ENCODE data around the gene CFAP410.

CFAP410 gene

GRCh38 chr21:44298301-44298700 is 40.9 kb downstream of the CFAP410 start:
- TF ChIP-seq REST (IDR thresholded peaks at IDR 0.05; ENCODE audit: low read depth) (no peak), USF1 (IDR thresholded peaks at IDR 0.05) (no peak), EGR1 (IDR thresholded peaks at IDR 0.05) (no peak), CEBPB (IDR thresholded peaks at IDR 0.05) (no peak), YY1 (IDR thresholded peaks at IDR 0.05; ENCODE audit: low read depth) (no peak), EP300 (IDR thresholded peaks at IDR 0.05; ENCODE audit: borderline replicate concordance) (no peak), CREB1 (IDR thresholded peaks at IDR 0.05; ENCODE audit: low read depth) (no peak), TEAD4 (IDR thresholded peaks at IDR 0.05) (no peak), TCF12 (IDR thresholded peaks at IDR 0.05; ENCODE audit: low read depth) (no peak), NFIC (IDR thresholded peaks at IDR 0.05) (no peak), ZBTB7A (IDR thresholded peaks at IDR 0.05; ENCODE audit: low read depth) (no peak), TAF1 (IDR thresholded peaks at IDR 0.05; ENCODE audit: low read depth) (no peak), MAX (IDR thresholded peaks at IDR 0.05) (no peak)

GRCh38 chr21:44297525-44298290 is 41.5 kb downstream of the CFAP410 start:
- peak; percentile 99 for TF ChIP-seq RAD21 (IDR thresholded peaks at IDR 0.05; ENCODE audit: low read depth)
- TF ChIP-seq ZBTB7A (IDR thresholded peaks at IDR 0.05; ENCODE audit: low read depth), result no peak

GRCh38 chr21:44296916-44297315 is 42.3 kb downstream of the CFAP410 start:
- TF ChIP-seq CREB1 (IDR thresholded peaks at IDR 0.05; ENCODE audit: low read depth) (no peak), EGR1 (IDR thresholded peaks at IDR 0.05) (no peak), CEBPB (IDR thresholded peaks at IDR 0.05) (no peak), MAX (IDR thresholded peaks at IDR 0.05) (no peak), FOXM1 (IDR thresholded peaks at IDR 0.05; ENCODE audit: borderline replicate concordance, low read depth) (no peak), NFIC (IDR thresholded peaks at IDR 0.05) (no peak), RAD21 (IDR thresholded peaks at IDR 0.05; ENCODE audit: low read depth) (no peak), ZBTB7A (IDR thresholded peaks at IDR 0.05; ENCODE audit: low read depth) (no peak), REST (IDR thresholded peaks at IDR 0.05; ENCODE audit: low read depth) (no peak), TCF12 (IDR thresholded peaks at IDR 0.05; ENCODE audit: low read depth) (no peak), EP300 (IDR thresholded peaks at IDR 0.05; ENCODE audit: borderline replicate concordance) (no peak)

- no peak for TF ChIP-seq EGR1 (IDR thresholded peaks at IDR 0.05)
- TF ChIP-seq ZBTB7A (IDR thresholded peaks at IDR 0.05; ENCODE audit: low read depth), result no peak
- no peak for TF ChIP-seq USF1 (IDR thresholded peaks at IDR 0.05)
Measured at GRCh38 chr21:44296103-44296519, 43.1 kb downstream of the CFAP410 start.

GRCh38 chr21:44295646-44296045 is 43.5 kb downstream of the CFAP410 start:
- TF ChIP-seq ZBTB7A (IDR thresholded peaks at IDR 0.05; ENCODE audit: low read depth) (peak; percentile 63; the same call in 1 of the 2 replicates), USF1 (IDR thresholded peaks at IDR 0.05) (no peak)

GRCh38 chr21:44295163-44295573 is 44.0 kb downstream of the CFAP410 start:
- no peak for TF ChIP-seq TAF1 (IDR thresholded peaks at IDR 0.05; ENCODE audit: low read depth)
- TF ChIP-seq CREB1 (IDR thresholded peaks at IDR 0.05; ENCODE audit: low read depth), result no peak
- no peak for TF ChIP-seq REST (IDR thresholded peaks at IDR 0.05; ENCODE audit: low read depth)
- no peak for TF ChIP-seq NFIC (IDR thresholded peaks at IDR 0.05)
- no peak for TF ChIP-seq CEBPB (IDR thresholded peaks at IDR 0.05)
- TF ChIP-seq FOXM1 (IDR thresholded peaks at IDR 0.05; ENCODE audit: borderline replicate concordance, low read depth), result no peak
